Adipose tissue (tissue), 3 donors: ENCODE measurements around the gene CDC37L1. TPM values are rescaled to one million over a fixed set of nuclear protein-coding genes. Genes with fewer than 3 reads are reported as not detected.
"Not testable (repeated sequence)": the region's sequence is repeated elsewhere in the genome, so short reads cannot be mapped to it uniquely, and the experiment has no call there.

Experiments used
- H3K27ac ChIP-seq: one replicate; pipeline ENCODE4 v1.5.1; 2013; ENCODE audit warnings: low read depth, low read length
- WGBS, 3 donors: extraction: QIAGEN DNeasy Blood & Tissue Kit; methylation state at CpG; one replicate each; pipeline ENCODE4 v1.1.7; 2013; 5-methylcytosine and 5-hydroxymethylcytosine counted together
- polyA plus RNA-seq, 3 donors: library from polyadenylated mRNA; stranded (reverse); fragments of 200-250 nt; gene quantifications; one replicate each; pipeline ENCODE4 v1.2.3, GENCODE V29; 2013
- donor health status: healthy with polysubstance abuse.
- donor health status: Bipolar disorder and iron deficiency.
- donor health status: healthy.

CDC37L1 gene
- polyA plus RNA-seq, 3 donors = 12.1 to 18.5 (median 16.5) TPM

- 0 to 1% (median 1%) methylated on average over 46 to 82 of the region's 84 CpGs for WGBS, 3 donors
- H3K27ac ChIP-seq = peak within 1 kb of the TSS; percentile 78
These were observed 61.4 kb downstream of the CDC37L1 start, which contains the start of gene AK3 for GRCh38 chr9:4740638-4741364. Gene AK3, minus strand, starts transcription at chr9:4741202. Its CDS starts 115 bp downstream, at chr9:4741087.

GRCh38 chr9:4741365-4742089 lies 62.2 kb downstream of the CDC37L1 start:
- no peak overlapping the region for H3K27ac ChIP-seq
- 1 to 2% (median 1%) methylated on average over 51 to 54 of the region's 54 CpGs for WGBS, 3 donors

DNA sequence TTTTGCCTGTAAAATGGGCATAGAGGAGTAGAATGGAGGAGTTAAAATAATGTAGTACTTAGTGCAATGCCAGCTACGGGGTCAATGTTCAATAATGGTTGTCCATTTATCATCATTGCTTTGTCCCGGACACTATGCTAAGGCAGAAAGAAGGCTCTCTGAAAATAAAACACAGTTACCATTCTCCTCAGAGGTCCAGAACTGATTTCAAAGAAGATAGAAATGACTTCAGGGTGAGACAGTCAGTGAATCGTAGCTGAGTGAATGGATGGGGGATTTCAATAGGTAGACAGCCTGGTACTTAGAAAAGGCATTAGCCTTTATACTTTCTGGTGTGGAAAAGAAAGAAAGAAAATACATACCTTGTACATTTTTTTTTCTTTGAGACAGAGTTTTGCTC lies 62.9 kb downstream of the CDC37L1 start:
- WGBS, 3 donors = 51 to 61% (median 58%) methylated on average over 3 of the region's 3 CpGs
- no peak overlapping the region for H3K27ac ChIP-seq

GRCh38 chr9:4743131-4743875 lies 63.9 kb downstream of the CDC37L1 start:
- H3K27ac ChIP-seq = no peak overlapping the region
- 62 to 78% (median 75%) methylated on average over 5 of the region's 5 CpGs for WGBS, 3 donors

GRCh38 chr9:4746278-4747030 lies 67.1 kb downstream of the CDC37L1 start:
- H3K27ac ChIP-seq = no peak overlapping the region
- 76 to 87% (median 86%) methylated on average over 2 of the region's 2 CpGs for WGBS, 3 donors

GRCh38 chr9:4748612-4749011 lies 69.2 kb downstream of the CDC37L1 start:
- 89 to 95% (median 93%) methylated on average over 5 of the region's 5 CpGs for WGBS, 3 donors
- no peak overlapping the region for H3K27ac ChIP-seq

DNA sequence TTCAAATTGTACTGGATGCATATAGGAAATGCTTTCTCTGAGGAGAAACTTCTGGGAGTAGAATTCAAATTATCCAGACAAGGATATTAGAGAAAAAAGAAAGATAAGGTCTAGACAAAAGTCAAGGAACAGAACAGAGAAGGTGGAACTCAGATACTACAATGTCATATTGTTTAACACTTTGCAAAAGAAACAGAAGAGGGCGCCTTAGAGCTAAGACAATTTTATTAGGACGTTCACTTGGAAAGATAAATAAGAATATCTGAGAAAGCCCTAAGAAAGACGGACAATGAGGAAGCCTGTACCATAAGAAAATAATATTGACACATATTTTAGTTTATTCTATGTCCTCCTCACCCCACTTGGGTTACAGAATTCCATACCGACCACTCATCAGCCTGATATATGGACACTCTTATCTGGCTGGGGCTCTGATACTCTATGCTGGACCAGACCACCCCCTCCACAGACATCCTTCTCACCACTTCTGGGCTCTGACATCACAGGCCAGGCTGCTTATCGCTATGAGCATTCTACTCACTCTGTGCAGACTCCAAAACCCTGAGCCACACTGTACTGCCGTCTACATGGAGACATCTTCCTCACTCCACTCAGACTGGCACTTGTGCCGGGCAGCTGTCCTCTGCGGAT lies 70.8 kb downstream of the CDC37L1 start:
- WGBS, 3 donors = 39 to 43% (median 40%) methylated on average over 8 of the region's 8 CpGs

DNA sequence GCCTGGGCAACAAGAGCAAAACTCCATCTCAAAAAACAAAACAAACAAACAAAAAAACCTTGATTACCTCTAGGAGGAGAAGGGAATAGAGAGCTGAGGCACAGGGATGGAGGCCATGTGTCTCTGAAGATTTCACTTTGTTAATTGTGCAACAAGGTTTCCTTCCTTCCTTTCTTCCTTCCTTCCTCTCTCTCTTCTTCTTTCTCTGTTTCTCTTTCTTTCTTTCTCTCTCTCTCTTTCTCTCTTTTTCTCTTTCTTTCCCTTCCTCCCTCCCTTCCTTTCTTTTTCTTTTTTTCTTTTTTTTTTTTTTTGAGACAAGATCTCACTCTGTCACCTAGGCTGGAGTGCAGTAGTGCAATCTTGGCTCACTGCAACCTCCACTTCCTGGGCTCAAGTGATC lies 75.2 kb downstream of the CDC37L1 start:
- H3K27ac ChIP-seq = not testable (repeated sequence)

More for the DNA sequence above, 70.8 kb downstream of the CDC37L1 start:
- no peak overlapping the region for H3K27ac ChIP-seq

- no peak overlapping the region for H3K27ac ChIP-seq
- WGBS, 3 donors = 66 to 67% (median 67%) methylated on average over 5 of the region's 5 CpGs
These were observed 75.7 kb downstream of the CDC37L1 start for GRCh38 chr9:4755026-4755609.

DNA sequence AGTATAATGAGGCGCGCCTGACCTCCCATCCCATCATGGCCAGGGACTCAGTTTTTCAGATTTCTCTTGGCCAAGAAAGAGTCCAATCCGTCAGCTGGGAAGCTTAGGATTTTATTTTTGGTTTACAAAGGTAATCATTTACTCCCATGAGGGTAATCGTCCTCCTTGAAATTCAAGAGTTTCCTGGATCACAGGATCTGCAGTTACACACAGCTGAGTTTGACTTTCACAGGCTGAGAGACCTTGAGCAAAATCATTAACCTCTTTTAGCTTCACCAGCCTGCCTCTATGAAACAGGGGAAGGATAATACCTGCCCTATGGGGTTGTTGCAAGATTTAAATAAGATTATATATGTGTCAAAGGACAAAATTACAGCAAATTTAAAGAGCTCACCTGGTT lies 77.1 kb downstream of the CDC37L1 start:
- WGBS, 3 donors = 46 to 71% (median 70%) methylated on average over 4 of the region's 4 CpGs
- H3K27ac ChIP-seq = no peak overlapping the region

Other genes with a start within 250 kb of the CDC37L1 start
- 1 to 10 TPM in 2 of 3 donors, under 1 TPM in 1; 0.81 to 2.6 (median 1.2) TPM for gene SLC1A1, start 189.1 kb upstream of the CDC37L1 start, polyA plus RNA-seq
- 10 to 100 TPM in 1 of 3 donors, 1 to 10 TPM in 2; 1.7 to 12.0 (median 4.8) TPM for gene PLPP6, start 17.3 kb upstream of the CDC37L1 start, polyA plus RNA-seq
- 1 to 10 TPM; 1.1 to 2.7 (median 1.2) TPM for gene SPATA6L, start 13.1 kb upstream of the CDC37L1 start, polyA plus RNA-seq
- 10 to 100 TPM; 18.0 to 56.5 (median 49.0) TPM for gene AK3, start 61.6 kb downstream of the CDC37L1 start, polyA plus RNA-seq
- gene RCL1, start 113.4 kb downstream of the CDC37L1 start, polyA plus RNA-seq = 10 to 100 TPM; 29.8 to 37.6 (median 36.5) TPM